ENCODE measurements around the gene UTF1. TPM values are rescaled to one million over a fixed set of nuclear protein-coding genes. Genes with fewer than 3 reads are reported as not detected.

Gene UTF1
- total and polyA plus RNA-seq, 11 donors: not detected

DNA sequence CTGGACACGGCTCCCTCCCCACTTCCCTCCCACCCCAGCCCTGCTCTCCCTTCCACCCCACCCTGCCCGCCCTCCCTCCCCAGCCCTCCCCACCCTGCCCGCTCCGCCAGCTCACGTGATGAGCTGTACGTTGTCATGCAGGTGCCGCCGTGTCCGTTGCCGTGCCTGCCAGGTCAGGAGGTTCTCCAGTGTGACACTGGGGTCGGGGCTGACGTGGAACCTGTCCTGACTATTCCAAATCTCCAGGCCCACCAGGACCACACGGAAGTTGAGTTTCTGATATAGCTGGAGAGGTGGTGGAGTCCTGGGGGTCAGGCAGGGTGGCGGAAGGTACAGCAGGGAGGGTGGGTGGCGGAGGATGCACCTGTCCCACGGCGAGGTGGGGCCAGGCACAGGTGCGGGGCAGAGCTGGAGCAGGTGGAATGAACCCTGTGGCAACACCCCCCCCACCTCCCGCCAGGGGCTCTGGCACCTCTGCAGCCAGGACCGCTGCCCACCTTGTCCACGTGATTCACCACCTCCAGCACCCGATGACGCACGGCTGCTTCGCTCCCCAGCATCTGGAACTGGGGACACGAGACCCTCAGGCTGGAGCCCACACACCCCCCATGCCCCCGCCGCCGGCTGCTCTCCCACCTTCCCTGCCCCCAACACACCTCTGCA is 42.4 kb downstream of the UTF1 start:
- Histone ChIP-seq H3K4me1 (peaks cover 0 to 31% (median 8%) of the 10 kb centered on the region in 12 donors), H3K36me3 (peaks cover 0 to 28% (median 0%) of the 10 kb centered on the region in 9 donors), H3K27me3 (peaks cover 0 to 31% (median 20%) of the 10 kb centered on the region in 9 donors), H3K4me3 (no peak overlapping the region), H3K27ac (no peak overlapping the region), H3K9me3 (no peaks in the 10 kb centered on the region)
- TF ChIP-seq, protein P1, sequence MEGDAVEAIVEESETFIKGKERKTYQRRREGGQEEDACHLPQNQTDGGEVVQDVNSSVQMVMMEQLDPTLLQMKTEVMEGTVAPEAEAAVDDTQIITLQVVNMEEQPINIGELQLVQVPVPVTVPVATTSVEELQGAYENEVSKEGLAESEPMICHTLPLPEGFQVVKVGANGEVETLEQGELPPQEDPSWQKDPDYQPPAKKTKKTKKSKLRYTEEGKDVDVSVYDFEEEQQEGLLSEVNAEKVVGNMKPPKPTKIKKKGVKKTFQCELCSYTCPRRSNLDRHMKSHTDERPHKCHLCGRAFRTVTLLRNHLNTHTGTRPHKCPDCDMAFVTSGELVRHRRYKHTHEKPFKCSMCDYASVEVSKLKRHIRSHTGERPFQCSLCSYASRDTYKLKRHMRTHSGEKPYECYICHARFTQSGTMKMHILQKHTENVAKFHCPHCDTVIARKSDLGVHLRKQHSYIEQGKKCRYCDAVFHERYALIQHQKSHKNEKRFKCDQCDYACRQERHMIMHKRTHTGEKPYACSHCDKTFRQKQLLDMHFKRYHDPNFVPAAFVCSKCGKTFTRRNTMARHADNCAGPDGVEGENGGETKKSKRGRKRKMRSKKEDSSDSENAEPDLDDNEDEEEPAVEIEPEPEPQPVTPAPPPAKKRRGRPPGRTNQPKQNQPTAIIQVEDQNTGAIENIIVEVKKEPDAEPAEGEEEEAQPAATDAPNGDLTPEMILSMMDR (IDR thresholded peaks at IDR 0.05): no peak
- TF ChIP-seq POLR2A (IDR thresholded peaks at IDR 0.05): no peak
- 79 to 89% (median 85%) methylated on average over 15 to 29 of the region's 29 CpGs for WGBS, 4 donors
- DNase-seq: peak in 1 of 5 donors; percentile 47
- no peak for ATAC-seq
- intact Hi-C loops (cut with DNase I): no loop called here

DNA sequence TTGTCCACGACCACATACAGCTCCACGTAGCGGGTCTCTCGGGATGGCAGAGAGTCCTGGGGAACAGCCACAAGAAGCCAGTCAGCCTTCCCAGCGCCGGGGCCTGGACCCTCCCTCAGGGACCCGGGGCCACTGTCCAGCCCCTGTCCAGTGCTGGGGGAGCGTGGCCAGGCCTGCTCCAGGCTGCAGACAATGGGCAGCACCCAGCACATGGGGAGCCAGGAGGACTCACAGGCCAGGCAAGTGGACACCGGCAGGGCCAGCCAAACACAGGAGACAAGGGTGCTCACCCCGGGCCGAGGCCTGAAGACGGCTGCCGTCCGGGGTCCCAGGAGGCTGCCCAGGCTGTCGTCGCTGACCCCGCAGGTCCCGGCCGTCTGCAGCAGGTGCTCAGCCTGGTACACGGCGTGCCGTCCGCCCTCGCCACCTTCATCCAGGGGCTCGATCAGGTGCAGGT is 43.0 kb downstream of the UTF1 start:
- TF ChIP-seq, protein P1 (IDR thresholded peaks at IDR 0.05): no peak
- no peak for TF ChIP-seq POLR2A (IDR thresholded peaks at IDR 0.05)
- H3K36me3 ChIP-seq: peaks cover 0 to 25% (median 0%) of the 10 kb centered on the region in 9 donors
- DNase-seq (peak in 1 of 5 donors; percentile 59), ATAC-seq (no peak)
- intact Hi-C loops (cut with DNase I): no loop called here
- H3K27me3 ChIP-seq: peaks cover 0 to 31% (median 20%) of the 10 kb centered on the region in 9 donors
- 82 to 91% (median 88%) methylated on average over 12 to 25 of the region's 25 CpGs for WGBS, 4 donors
- peaks cover 0 to 36% (median 8%) of the 10 kb centered on the region in 12 donors for H3K4me1 ChIP-seq
- H3K27ac ChIP-seq: no peak overlapping the region
- no peaks in the 10 kb centered on the region for H3K9me3 ChIP-seq
- H3K4me3 ChIP-seq: no peak overlapping the region

DNA sequence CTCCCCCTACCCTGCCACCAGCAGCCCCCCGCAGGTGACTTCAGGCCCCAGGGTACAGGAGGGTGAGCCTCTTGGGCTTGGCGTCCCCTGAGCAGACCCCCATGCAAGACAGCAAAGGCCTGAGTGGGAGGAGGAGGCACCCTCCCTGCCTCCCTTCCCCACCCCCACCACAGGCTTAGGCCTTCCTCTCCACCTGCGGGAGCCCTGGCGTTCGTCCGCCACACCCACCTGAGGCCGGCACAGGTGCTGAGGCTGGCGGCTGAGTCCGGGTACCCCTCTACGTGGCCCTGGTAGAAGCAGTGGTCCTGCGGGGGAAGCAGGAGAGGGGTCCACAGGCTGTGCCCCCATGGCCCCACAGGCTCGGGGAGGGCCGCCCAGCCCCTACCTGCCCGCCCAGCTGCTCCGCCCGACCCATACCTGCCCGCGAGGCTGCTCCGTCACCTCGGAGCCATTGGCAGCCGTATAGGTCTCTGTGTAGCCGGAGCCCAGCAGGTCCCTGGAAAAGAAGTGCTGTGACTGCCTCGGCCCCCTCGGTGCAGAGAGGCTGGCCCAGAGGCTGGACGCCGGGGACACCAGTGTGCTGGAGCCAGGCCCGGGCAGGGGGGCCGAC is 43.6 kb downstream of the UTF1 start:
- peaks cover 0 to 43% (median 8%) of the 10 kb centered on the region in 12 donors for H3K4me1 ChIP-seq
- H3K9me3 ChIP-seq: no peaks in the 10 kb centered on the region
- H3K27ac ChIP-seq: no peak overlapping the region
- DNase-seq: peak in 1 of 5 donors; percentile 59
- intact Hi-C loops (cut with DNase I): no loop called here
- no peak for TF ChIP-seq POLR2A (IDR thresholded peaks at IDR 0.05)
- TF ChIP-seq, protein P1 (IDR thresholded peaks at IDR 0.05): no peak
- ATAC-seq: no peak
- H3K27me3 ChIP-seq: peaks cover 0 to 31% (median 20%) of the 10 kb centered on the region in 9 donors
- H3K36me3 ChIP-seq: peaks cover 0 to 24% (median 0%) of the 10 kb centered on the region in 9 donors
- 87 to 93% (median 91%) methylated on average over 15 to 28 of the region's 28 CpGs for WGBS, 4 donors
- H3K4me3 ChIP-seq: no peak overlapping the region
